ENCODE results near the gene CACHD1.

Gene CACHD1

DNA sequence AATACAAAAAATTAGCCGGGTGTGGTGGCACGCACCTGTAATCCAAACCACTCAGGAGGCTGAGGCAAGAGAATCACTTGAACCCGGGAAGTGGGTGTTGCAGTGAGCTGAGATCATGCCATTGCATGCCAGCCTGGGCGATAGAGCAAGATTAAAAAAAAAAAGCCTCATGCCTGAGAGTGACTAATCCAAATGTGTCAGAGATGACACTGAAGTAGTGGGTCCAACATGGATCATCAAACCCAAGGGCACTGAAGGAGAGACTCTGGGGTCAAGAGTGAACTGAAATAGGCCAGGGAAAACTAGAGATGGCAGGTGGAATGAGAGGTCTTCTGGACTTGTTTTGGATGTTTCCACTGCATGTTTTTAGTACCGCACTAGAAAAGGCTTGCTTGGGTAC, 10.2 kb upstream of the CACHD1 start:
- H3K9me3 Mint-ChIP-seq = no peaks in the 10 kb centered on the region
- peaks cover 4% of the 10 kb centered on the region for H3K27me3 Mint-ChIP-seq
- intact Hi-C loops (cut with micrococcal nuclease) = no loop called here
- no peak overlapping the region for H3K27ac Mint-ChIP-seq
- H3K4me1 Mint-ChIP-seq (ENCODE audit: low read depth) = no peaks in the 10 kb centered on the region
- H3K4me3 Mint-ChIP-seq = no peak overlapping the region
- no peaks in the 10 kb centered on the region for H3K36me3 Mint-ChIP-seq (ENCODE audit: low read depth)

DNA sequence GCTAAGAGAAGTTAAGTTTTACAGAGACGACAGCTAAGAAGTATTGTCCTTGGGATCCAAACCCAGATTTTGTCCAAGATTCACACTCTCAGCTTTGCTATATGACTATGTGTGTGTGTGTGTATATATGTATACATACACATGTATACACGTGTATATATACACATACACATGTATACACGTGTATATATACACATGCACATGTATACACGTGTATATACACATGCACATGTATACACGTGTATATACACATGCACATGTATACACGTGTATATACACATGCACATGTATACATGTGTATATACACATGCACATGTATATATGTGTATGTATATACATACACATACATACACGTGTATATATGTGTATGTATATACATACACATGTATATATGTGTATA, 3.9 kb upstream of the CACHD1 start:
- intact Hi-C loops (cut with micrococcal nuclease) = no loop called here
- peaks cover 11% of the 10 kb centered on the region for H3K4me1 Mint-ChIP-seq (ENCODE audit: low read depth)

DNA sequence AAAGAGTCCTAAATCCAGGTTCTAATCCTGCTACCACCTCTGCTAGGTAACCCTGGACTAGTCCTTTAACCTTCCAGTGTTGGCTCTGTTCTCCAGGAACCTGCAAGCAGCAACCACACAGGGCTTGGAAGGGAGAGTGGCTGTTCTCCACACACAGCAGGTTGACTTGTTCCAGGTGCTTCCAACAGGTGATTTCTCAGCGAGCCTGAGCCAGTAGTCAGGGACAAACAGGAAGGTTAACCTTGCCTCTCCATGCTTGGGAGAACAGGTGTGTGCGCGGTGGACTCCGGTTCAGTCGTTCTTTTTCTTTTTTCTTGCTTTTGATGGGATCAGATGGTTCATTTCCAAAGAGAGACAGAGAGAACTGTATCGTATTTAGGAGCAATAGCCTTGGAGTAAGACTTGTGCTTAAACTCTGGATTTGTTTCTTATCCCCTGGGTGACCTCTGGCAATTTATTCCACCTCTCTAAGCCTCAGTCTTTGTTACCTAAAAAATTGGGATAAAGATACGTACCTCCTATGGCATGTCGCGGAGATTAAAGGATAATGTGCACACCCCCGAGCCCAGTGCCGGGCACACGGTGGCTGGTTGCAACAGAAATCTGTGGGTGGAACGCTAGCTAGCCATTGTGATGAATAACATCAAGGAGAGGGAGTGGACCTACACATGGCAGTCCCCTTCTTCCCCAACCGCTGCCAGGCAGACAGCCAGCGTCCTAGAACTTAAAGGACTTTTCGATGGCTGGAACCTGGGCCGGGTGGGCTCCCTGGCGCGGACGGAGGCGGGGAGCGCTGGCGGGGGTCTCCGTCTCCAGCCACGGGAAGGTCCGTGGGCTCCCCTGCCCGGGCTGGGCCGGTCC, 583 bp upstream of the CACHD1 start:
- no peak overlapping the region for H3K27ac Mint-ChIP-seq
- peaks cover 57% of the 10 kb centered on the region for H3K27me3 Mint-ChIP-seq
- no peaks in the 10 kb centered on the region for H3K9me3 Mint-ChIP-seq
- H3K4me3 Mint-ChIP-seq = peak overlapping the region; percentile 71
- H3K4me1 Mint-ChIP-seq (ENCODE audit: low read depth) = peaks cover 24% of the 10 kb centered on the region
- intact Hi-C loops (cut with micrococcal nuclease) = no loop called here
- no peaks in the 10 kb centered on the region for H3K36me3 Mint-ChIP-seq (ENCODE audit: low read depth)

More for the DNA sequence above, 3.9 kb upstream of the CACHD1 start:
- H3K4me3 Mint-ChIP-seq = no peak overlapping the region
- H3K27me3 Mint-ChIP-seq = peaks cover 37% of the 10 kb centered on the region
- no peaks in the 10 kb centered on the region for H3K9me3 Mint-ChIP-seq
- H3K36me3 Mint-ChIP-seq (ENCODE audit: low read depth) = no peaks in the 10 kb centered on the region
- H3K27ac Mint-ChIP-seq = no peak overlapping the region

DNA sequence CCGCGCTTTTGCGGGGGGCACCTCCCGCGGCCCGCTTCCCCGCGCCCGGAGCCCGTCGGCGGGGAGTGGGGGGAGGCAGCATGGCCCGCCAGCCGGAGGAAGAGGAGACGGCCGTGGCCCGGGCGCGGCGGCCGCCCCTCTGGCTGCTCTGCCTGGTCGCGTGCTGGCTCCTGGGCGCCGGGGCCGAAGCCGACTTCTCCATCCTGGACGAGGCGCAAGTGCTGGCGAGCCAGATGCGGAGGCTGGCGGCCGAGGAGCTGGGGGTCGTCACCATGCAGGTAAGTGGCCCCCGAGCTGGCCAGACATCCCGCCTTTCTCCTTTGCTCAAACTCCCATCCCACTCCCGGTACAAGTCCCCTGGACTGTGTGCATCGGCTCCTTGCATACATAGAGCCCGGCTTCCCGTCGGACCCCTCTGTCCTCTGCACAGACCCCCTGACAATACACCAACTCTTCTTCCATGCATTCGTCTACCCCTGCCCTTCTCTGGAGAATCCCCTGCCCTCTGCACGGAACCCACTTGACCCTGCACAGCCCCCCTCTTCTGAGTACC, 812 bp downstream of the CACHD1 start:
- H3K27me3 Mint-ChIP-seq = peaks cover 57% of the 10 kb centered on the region
- intact Hi-C loops (cut with micrococcal nuclease) = loop anchor here (10.0 kb wide), 1 partner anchor 204 kb away; no protein-coding TSS in a partner anchor
- no peaks in the 10 kb centered on the region for H3K9me3 Mint-ChIP-seq
- H3K4me1 Mint-ChIP-seq (ENCODE audit: low read depth) = peaks cover 24% of the 10 kb centered on the region
- peak overlapping the region; percentile 71 for H3K4me3 Mint-ChIP-seq
- H3K36me3 Mint-ChIP-seq (ENCODE audit: low read depth) = no peaks in the 10 kb centered on the region
- no peak overlapping the region for H3K27ac Mint-ChIP-seq

DNA sequence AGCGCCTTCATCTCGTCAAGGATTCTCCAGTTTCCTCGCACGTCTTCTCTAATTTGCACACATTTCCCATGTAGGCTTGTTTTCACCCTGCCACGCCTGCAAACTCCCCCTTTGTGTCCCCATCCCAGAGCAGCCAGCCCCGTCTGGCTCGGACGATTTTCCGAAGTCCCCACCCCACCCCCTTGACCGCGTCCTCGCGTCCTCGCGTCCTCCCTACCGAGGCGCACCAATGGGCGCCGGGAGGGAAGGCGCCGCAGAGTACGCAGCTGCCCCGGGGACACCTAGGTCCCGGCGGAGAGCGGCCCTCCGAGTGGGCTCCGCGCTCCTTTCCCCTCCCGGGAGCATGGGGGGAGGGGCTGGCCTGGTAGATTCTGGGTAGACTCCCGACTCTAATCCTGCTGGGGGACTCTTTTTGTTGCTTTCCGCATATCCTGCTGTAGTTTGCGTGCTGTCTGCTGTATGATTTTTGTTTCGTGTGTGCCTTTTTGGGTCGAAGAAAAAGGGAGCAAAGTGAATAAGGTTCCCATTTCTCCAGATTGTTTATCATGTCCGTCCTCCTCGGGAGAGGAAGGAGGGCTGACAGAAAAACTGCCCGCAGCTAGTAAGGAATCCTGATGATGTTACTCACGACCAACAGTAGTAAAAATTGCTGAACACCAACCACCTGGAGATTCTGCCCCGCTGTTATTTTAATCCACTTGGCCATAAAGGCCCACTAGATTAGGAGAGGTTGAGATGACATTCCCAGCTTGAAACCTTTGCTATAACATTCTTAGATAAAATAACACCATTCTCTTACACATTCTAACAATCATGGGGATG, 1.5 kb downstream of the CACHD1 start:
- H3K36me3 Mint-ChIP-seq (ENCODE audit: low read depth) = no peaks in the 10 kb centered on the region
- H3K27me3 Mint-ChIP-seq = peaks cover 57% of the 10 kb centered on the region
- H3K4me3 Mint-ChIP-seq = peak overlapping the region; percentile 71
- intact Hi-C loops (cut with micrococcal nuclease) = loop anchor here (10.0 kb wide), 1 partner anchor 203 kb away; no protein-coding TSS in a partner anchor
- H3K4me1 Mint-ChIP-seq (ENCODE audit: low read depth) = peaks cover 24% of the 10 kb centered on the region
- H3K9me3 Mint-ChIP-seq = no peaks in the 10 kb centered on the region
- no peak overlapping the region for H3K27ac Mint-ChIP-seq

DNA sequence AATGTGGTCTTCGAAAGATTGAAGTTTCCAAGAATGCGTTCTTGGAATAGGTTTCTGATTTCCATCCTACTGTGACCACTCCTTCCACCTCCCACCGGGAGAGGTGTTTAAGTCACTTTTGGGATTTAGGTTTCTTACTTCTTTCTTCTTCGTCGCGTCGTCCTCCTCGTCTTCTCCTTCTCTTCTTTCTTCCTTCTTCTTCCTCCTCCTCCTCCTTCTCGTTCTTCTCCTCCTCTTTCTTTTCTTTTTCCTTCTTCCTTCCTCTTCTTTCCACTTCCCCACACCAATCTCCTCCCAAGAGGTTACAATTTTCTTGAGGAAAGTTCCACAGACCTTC, 2.1 kb downstream of the CACHD1 start:
- no peaks in the 10 kb centered on the region for H3K36me3 Mint-ChIP-seq (ENCODE audit: low read depth)
- H3K4me3 Mint-ChIP-seq = no peak overlapping the region
- intact Hi-C loops (cut with micrococcal nuclease) = loop anchor here (10.0 kb wide), 1 partner anchor 203 kb away; no protein-coding TSS in a partner anchor
- H3K4me1 Mint-ChIP-seq (ENCODE audit: low read depth) = peaks cover 24% of the 10 kb centered on the region
- no peaks in the 10 kb centered on the region for H3K9me3 Mint-ChIP-seq
- no peak overlapping the region for H3K27ac Mint-ChIP-seq
- peaks cover 57% of the 10 kb centered on the region for H3K27me3 Mint-ChIP-seq

DNA sequence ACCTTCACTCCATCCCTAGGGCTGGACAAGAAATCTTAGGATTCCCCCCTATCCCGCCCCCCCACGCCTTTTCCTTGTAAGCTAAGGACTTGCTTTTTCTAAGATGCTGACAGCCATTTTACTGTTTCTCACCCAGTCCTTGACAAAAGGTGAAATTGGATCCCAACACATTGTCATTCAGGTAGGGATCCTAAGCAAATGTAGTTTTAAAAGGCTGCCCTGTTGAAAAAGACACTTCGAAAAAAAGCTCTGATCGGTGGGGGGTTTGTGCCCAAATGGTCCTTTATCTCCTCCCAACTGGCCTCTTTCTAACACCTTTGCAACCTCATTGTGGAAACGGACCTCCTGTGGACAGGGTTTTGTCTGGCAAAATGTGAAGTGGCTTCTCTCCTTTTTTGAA, 2.9 kb downstream of the CACHD1 start:
- Mint-ChIP-seq H3K4me3 (no peak overlapping the region), H3K9me3 (no peaks in the 10 kb centered on the region), H3K27me3 (peaks cover 50% of the 10 kb centered on the region), H3K27ac (no peak overlapping the region), H3K36me3 (ENCODE audit: low read depth) (no peaks in the 10 kb centered on the region), H3K4me1 (ENCODE audit: low read depth) (peaks cover 24% of the 10 kb centered on the region)
- intact Hi-C loops (cut with micrococcal nuclease) = loop anchor here (10.0 kb wide), 1 partner anchor 202 kb away; no protein-coding TSS in a partner anchor

DNA sequence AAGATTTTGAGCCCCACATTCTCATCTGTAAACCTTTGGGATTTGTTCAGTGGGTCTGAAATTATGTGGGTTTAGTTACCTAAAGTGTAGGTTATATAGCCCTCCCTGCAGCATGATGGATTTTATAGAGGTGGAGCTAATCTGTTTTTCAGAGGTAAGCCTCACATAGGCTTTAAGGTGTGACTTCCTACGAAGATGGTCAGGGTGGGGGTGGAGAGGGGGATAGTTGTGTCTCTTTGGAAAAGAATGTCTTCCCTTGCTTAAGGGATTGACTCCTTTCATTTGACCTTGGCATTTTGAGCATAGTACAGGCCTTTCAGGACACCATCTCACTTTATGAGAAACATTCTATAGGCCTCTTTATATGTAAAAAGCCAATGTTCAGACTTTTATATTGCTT, 3.4 kb downstream of the CACHD1 start:
- Mint-ChIP-seq H3K4me1 (ENCODE audit: low read depth) (peaks cover 24% of the 10 kb centered on the region), H3K27ac (no peak overlapping the region), H3K4me3 (no peak overlapping the region), H3K36me3 (ENCODE audit: low read depth) (no peaks in the 10 kb centered on the region), H3K27me3 (peaks cover 46% of the 10 kb centered on the region), H3K9me3 (no peaks in the 10 kb centered on the region)
- intact Hi-C loops (cut with micrococcal nuclease) = loop anchor here (10.0 kb wide), 1 partner anchor 201 kb away; no protein-coding TSS in a partner anchor

DNA sequence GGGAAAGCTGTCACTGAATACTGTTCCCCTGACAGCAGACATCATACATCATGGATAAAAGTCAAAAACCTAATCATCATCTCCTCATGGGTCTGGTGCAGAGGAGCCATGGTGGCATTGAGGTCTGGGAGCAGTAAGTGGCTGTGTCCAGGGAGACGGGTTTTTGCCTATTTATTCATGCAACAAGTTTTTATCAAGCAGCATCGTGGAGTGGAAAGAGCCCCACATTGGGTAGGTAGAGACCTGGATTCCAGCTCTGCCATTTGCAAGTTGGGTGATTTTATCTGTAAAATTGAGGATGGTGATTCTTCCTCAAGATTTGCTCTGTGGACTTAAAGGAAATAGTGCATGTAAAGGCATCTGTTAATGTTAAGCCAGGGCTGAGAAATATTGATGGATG, 4.2 kb downstream of the CACHD1 start:
- Mint-ChIP-seq H3K4me1 (ENCODE audit: low read depth) (peaks cover 24% of the 10 kb centered on the region), H3K9me3 (no peaks in the 10 kb centered on the region), H3K27me3 (peaks cover 39% of the 10 kb centered on the region), H3K27ac (no peak overlapping the region), H3K4me3 (no peak overlapping the region), H3K36me3 (ENCODE audit: low read depth) (no peaks in the 10 kb centered on the region)
- intact Hi-C loops (cut with micrococcal nuclease) = loop anchor here (10.0 kb wide), 1 partner anchor 201 kb away; no protein-coding TSS in a partner anchor

DNA sequence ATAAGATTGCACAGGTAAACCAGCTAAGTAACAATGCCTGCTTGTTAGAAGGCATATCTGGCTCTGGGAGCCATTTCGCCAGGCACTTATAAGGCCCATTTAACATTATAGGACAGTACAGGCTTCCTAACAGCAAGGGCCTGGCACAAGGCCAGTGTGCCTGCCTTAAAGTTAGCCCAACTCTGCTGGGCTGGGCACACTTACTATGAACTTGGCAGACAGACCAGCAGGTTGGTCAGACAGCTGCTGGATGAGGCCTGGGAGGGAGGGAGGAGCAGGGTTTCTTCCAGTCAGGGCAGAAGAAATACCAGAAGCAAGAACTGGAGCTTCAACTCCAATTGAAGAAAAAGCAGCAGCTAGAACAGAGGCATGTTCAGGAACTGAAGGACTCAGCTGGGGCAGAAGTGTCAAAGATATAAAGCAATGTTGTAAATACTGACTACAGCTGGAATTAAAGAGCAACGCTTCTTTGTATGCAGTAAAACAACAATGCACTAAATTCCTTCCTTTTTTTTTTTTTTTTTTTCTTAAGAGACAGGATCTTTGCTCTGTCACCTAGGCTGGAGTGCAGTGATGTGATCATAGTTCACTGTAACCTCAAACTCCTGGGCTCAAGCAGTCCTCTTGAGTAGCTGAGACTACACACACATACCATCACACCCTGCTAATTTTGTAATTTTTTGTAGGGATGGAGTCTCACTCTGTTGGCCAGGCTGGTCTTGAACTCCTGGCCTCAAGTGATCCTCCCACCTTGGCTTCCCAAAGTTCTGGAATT, 4.9 kb downstream of the CACHD1 start:
- Mint-ChIP-seq H3K9me3 (no peaks in the 10 kb centered on the region), H3K27me3 (peaks cover 32% of the 10 kb centered on the region), H3K36me3 (ENCODE audit: low read depth) (no peaks in the 10 kb centered on the region), H3K4me1 (ENCODE audit: low read depth) (peaks cover 18% of the 10 kb centered on the region), H3K27ac (no peak overlapping the region), H3K4me3 (no peak overlapping the region)
- intact Hi-C loops (cut with micrococcal nuclease) = loop anchor here (10.0 kb wide), 1 partner anchor 200 kb away; no protein-coding TSS in a partner anchor

DNA sequence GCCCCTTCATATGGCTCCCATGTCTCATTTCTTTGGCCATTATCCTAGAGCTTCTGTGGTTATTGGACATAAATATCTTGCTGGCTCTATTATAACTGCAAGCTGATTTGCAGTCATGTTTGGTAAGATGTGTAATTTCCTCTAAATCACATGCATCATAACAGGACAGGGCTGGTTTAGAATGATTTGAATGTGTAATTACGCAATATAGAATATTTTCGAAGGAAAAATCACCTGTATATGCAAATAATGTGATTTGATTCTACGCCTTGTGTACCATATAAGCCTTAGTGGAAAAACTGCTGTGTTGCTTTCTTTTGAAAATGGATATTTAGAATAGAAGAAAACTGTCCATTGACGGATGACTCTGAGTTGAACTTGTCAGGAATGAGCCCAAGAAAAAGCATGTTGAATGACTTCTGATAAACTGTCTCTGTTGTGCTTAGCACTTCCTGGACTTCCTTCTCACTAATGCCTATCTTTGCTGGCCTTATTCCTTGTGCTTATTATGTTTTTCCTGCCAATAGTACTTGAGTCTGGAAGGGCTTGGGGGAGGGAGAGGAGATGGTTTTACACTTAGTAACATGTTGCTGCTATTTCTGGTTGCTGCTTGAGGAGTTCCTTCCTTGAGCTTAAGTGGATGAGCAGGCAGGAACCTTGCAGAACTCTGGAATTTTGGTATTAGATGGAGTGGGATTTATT, 6.5 kb downstream of the CACHD1 start:
- Mint-ChIP-seq H3K4me1 (ENCODE audit: low read depth) (peaks cover 10% of the 10 kb centered on the region), H3K27ac (no peak overlapping the region), H3K27me3 (peaks cover 18% of the 10 kb centered on the region), H3K9me3 (no peaks in the 10 kb centered on the region), H3K36me3 (ENCODE audit: low read depth) (no peaks in the 10 kb centered on the region), H3K4me3 (no peak overlapping the region)
- intact Hi-C loops (cut with micrococcal nuclease) = loop anchor here (10.0 kb wide), 1 partner anchor 198 kb away; no protein-coding TSS in a partner anchor

DNA sequence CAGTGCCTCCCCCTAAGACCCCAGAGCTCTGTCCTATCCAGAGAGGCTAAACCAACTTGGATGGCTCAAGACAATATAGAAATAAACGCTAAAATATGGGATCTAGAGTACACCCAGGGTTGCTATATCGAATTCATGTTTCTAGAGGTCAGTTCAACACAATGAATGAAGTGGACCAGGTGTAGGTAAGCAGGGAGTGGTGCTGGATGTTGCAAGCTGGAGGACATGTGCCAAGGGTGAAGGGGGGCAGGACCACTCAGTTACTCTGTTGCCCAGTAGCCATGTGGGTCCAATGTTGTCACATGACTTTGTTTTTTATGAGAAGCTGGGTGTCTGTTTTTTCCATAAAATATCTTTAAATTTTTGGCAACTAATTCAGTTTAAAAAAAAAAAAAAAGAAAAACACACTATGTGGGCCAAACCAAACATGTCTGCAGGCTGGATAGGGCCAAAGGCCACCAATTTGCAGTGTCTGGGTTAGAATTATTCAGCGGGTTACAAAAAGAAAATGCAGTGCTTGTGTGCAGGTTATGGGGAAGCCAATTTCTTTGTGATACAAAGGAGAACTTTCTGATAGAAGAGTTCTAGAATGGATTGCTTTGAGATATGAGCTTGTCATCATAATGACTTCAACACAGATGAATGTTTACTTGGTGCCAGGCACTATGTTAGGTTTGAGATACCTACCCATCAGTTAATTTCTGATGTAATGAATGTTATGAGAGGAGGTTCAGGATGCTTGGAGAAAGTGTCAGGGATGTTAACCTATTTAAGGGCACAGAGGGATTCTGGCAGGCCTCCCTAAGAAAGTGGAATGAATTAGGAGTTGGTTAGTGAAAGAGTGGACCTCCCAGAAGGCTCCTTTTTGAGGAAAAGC, 8.9 kb downstream of the CACHD1 start:
- Mint-ChIP-seq H3K27me3 (peaks cover 1% of the 10 kb centered on the region), H3K4me1 (ENCODE audit: low read depth) (no peaks in the 10 kb centered on the region), H3K36me3 (ENCODE audit: low read depth) (no peaks in the 10 kb centered on the region), H3K27ac (no peak overlapping the region), H3K4me3 (no peak overlapping the region), H3K9me3 (no peaks in the 10 kb centered on the region)
- intact Hi-C loops (cut with micrococcal nuclease) = loop anchor here (10.0 kb wide), 1 partner anchor 196 kb away; no protein-coding TSS in a partner anchor
